HL-60/S4 treated with retinoic acid at 250 ng/mL for 4 days and 3 days (cell line): ENCODE measurements around the gene CDH11.

Experiments
- in situ Hi-C: fragments of 300-500 bp; cut with MboI; formaldehyde crosslinking; loops from 2 replicates; pipeline ENCODE4 v1.7.0; 2022; ENCODE audit warnings: low sequenced_read_pairs

CDH11 gene

DNA sequence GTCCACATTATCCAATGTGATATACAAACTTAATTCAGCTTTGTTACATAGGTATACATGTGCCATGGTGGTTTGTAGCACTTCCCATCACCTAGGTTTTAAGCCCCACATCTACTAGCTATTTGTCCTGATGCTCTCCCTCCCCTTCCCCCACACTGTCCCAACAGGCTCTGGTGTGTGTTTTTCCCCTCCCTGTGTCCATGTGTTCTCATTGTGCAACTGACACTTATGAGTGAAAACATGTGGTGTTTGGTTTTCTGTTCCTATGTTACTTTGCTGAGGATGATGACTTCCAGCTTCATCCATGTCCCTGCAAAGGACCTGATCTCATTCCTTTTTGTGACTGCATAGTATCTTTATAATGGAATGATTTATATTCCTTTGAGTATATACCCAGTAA lies 196.7 kb downstream of the CDH11 start:
- in situ Hi-C loops, result no loop called here

DNA sequence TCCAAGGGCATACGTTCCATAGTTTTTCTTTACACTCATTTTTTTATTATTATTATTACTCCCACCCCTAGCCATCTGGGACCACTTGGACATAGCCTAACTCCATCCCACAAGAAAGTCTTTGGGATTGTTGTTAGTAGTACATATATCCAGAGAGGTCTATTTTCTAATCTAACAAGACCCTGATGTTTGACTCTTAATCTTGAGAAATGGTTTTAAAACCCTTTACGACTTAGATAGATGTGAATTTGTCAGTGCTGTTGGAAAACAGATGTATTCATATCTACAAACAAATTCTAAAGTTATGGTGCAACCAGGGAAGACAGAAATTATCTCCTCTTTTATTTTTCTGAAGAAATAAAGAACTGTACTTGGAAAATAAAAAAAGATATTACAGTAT lies 197.8 kb downstream of the CDH11 start:
- in situ Hi-C loops, result no loop called here

DNA sequence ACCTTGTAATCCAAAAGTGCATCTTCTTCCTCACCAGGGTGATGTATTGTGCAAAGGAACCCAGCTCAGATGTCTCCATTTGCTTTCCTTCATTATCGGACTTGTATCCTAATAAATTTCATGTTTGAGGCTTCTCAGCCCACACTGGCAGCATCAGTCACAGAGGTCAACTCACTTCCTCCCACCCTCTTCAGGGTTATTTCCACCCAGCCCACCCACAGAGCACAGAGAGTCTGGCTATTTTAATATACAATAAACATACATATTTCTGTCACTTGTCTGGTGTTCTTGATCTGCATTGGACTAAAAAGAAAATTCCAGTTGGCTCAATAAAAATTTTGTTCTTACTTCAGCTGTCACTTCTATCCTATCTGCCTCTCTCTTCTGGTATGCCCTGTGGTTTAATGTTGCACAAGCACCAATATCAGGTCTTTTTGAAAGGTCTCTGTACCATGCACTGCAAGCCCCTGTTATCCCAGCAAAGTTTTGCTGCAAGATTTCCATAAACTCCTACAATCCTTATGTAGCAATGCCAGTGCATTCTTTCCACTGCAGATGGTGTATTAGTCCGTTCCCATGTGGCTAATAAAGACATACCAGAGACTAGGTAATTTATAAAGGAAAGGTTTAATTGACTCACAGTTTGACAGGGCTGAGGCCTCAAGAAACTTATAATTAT lies 201.8 kb downstream of the CDH11 start:
- in situ Hi-C loops, result no loop called here

DNA sequence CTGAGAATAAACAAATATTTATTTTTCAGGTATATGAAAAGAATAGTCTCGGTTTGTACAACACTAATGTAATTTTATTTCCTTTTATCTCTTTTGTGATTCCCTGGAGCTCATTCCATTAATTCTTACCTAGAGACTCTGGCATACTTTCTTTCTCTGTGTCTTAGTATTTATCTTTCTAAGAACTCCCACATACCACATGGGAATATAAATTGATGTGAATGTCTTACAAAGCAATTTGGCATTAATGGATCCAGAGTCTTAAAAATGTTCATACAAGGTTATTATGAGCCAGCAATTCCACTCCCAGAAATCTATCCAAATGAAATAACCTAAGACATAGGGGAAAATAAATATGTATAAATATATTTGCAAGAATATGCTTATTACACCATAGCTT lies 202.7 kb downstream of the CDH11 start:
- in situ Hi-C loops, result no loop called here

DNA sequence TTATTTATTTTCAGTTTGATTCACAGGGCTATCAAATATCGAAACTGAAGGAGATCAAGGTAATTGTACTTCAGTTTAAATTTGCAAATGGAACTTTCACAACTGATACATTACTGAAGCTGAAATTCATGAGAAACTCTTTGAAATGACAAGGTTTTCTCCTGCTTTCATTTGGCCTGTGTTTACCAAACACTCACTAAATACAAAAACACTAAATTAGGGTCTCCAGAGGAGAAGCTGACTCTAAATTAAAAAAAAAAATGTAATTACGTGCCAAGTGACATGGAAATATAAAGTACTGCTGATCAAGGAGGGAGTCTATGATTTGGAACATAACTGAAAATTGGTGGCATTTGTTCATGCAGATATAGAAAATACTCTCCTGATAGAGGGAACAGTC lies 205.8 kb downstream of the CDH11 start:
- in situ Hi-C loops, result no loop called here

DNA sequence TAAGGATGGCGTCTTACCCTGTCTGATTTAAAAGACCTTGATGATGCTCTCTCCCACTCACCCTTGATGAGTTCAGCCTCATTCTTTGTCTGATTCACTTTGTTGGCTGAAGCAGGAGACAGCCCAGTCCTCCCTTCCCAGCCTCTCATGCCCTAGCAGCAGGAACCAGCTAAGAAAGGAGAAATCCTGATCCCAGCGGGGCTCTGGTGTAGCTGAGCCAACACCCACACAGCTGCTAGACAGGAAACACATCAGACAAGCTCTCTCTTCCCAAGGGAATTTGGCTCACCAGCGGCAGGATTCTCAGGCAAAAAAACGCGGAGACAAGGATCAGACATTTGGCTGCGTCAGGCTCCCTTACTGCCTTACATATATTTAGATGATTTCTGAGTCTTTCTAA lies 211.5 kb downstream of the CDH11 start:
- in situ Hi-C loops, result no loop called here

DNA sequence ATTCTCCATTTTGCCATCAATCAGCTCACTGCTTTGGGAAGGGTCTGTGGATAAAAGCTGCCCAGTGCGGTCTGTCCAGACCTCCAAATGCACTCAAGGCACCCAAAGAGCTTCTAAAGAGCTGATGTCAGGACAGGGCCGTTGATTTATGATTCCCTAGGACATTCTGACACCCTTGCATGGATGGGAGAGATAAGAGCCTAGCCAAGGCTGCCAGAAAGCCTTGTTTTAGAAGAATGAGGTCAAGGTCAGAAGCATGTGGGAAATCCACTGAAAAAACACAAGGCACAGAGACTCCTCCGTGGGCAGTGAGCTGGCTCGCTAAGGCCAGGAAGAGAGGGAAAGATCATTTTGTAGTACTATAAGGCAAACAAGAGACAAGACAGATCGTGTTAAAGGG lies 214.0 kb downstream of the CDH11 start:
- in situ Hi-C loops, result no loop called here

DNA sequence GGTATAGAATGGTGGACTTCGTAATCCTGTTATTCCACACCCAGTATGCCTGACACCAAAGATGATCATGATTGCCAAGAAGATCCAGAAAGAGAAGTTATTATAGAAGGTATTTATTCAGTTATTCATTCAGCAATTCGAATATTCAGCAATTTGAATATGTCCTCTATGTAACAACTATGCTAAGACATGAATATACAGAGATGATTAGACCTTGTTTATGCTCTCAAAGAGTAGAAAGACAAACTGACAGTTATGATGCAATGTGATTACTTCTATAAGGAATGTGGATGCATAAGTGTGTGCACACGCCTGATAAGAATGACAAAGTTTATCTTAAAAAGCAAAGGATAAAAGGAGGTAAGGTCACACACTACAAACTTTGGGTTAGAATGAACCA lies 218.1 kb downstream of the CDH11 start:
- in situ Hi-C loops, result no loop called here

DNA sequence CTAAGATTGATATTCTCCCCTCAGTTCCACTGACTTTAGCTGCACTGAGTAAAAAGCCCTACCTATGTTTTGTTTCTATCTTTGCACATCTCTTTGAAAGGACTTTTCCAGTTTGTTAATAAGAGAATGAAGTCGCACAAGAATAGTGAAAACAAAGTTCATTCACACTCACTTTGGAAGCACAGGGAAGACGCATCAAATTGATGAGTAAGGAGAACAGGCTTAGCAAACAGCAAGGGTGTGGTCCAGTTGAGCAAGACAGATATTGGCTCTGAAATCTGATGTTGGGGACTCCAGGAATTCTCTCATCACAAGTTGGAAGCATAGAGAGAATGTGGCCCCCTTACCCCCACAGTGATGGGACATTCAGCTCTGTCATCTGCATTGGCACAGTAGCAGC lies 221.3 kb downstream of the CDH11 start:
- in situ Hi-C loops, result no loop called here

DNA sequence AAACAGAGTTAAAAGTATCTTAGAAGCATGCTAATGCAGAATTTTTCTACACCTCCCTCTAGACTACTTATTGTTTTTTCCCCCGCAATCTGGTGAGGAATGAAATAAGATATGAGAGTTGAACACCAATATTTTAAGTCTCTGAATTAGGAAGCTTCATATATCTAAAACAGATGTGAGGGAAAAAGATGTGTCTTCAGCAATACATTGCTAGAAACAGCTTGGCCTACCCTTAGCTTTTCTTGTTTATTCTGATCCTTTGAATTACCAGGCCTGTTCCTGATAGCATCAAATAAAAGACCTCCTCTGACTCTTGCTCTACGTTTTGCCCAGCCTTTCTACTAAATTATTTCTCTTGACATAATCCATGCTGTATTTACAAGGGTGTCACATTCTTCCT lies 221.8 kb downstream of the CDH11 start:
- in situ Hi-C loops, result no loop called here

DNA sequence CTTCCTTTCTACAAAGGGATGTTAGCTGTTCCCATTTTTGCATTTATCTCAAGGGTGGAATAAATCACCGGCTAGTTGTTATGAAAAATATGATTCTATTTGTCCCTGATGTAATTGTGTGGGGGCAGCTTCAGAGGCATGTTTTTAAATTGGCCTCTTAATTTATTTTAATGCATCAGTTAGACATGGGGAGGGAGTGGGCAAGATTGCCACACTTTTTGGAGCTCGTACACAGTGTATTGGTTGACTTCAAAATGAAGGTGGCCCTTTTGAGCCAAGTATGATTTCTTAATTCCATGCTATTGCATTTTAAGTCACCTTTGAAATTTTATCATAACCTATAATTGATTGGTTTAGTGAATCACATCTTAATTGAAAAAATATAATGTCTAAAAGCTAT lies 223.7 kb downstream of the CDH11 start:
- in situ Hi-C loops, result no loop called here
